Measurements from ENCODE around the gene TIGAR.

GRCh38 chr12:4293299-4293965 lies 27.6 kb upstream of the TIGAR start:
- no peak for TF ChIP-seq CTCF (IDR thresholded peaks at IDR 0.05; ENCODE audit: borderline replicate concordance, extremely low read depth, low read length, poor library complexity, severe bottlenecking)
- TF ChIP-seq EZH2 (IDR thresholded peaks at IDR 0.05; ENCODE audit: borderline replicate concordance, low read depth, low read length, severe bottlenecking): no peak
